Measurements from ENCODE around the gene XIRP1. TPM values are rescaled to one million over a fixed set of nuclear protein-coding genes. Genes with fewer than 3 reads are reported as not detected.

Gene XIRP1
- total RNA-seq, 4 donors from 2014 or later = 0.40 to 6.0 TPM; not detected in 2

DNA sequence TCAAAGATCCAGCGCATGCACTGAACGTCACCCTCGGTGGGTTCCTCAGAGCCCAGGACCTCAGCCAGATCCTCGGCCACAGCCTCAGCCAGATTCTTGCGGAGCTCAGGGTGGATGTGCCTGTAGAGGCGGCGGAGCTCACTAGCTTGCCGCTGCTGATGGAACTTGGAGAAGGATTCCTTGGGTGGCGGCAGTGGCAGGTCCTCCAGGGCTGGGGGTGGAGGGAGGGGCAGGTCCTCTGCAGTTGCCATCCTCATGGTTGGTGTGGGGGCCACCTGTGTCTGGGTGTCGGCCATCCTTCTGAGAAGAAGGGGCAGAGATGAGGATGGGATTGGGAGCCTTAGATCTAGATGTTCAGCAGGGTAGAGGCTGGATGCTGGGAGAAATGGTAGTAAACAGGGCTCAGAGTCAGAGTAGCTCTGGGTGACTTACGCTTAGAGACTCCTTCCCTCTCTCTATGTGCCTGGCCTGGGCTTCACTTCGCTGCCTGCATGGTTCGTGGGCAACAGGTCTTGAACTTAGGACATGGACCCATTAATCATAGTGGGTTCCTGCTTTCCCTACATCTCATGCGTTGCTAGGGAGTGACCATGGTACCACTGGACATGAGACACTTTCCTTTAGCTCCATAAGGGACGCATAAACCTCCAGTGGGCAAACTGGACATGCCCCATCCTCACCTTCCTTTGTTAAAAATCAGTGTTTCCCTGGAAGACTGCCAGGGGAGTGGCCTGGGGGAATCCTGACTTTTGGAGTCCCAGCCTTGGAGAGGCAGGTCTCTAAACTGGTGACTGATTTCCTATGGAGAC, 3.0 kb downstream of the XIRP1 start:
- no peak overlapping the region for H3K27ac ChIP-seq
- H3K4me1 ChIP-seq = no peaks in the 10 kb centered on the region
- in situ Hi-C loops (cut with MboI; ENCODE audit: low pct_ligation_motif_present in 1 of 4, low pct_unique_long_range_greater_than_20kb in 1 of 4, low sequenced_read_pairs in 3 of 4) = loop anchor here in 3 of 4 donors (5.0 to 25.0 kb wide), 3 partner anchors 98 to 198 kb away; partner anchors contain the start of genes SLC25A38 (in 3 of the 3) and CX3CR1 (in 1 of the 3)
- no peak overlapping the region for H3K4me3 ChIP-seq
- TF ChIP-seq POLR2A (IDR thresholded peaks at IDR 0.05) (no peak), EP300 (IDR thresholded peaks at IDR 0.05; ENCODE audit: low read depth) (no peak), CTCF (IDR thresholded peaks at IDR 0.05) (no peak), POLR2AphosphoS5 (IDR thresholded peaks at IDR 0.05) (no peak)
- DNase-seq = no peak
- 70% methylated on average over 11 of the region's 15 CpGs; no CpG with 5 or more reads in 1 of the 2 donors for WGBS, 2 donors (ENCODE audit: low coverage in 1 of 2)
- no peaks in the 10 kb centered on the region for H3K27me3 ChIP-seq
- intact Hi-C loops (cut with DNase I; ENCODE audit: low total_unique reads) = loop anchor here (5.0 kb wide), 1 partner anchor 82 kb away; the partner anchor contains the start of genes GORASP1 and TTC21A
- H3K36me3 ChIP-seq = no peaks in the 10 kb centered on the region
- no peaks in the 10 kb centered on the region for H3K9me3 ChIP-seq

DNA sequence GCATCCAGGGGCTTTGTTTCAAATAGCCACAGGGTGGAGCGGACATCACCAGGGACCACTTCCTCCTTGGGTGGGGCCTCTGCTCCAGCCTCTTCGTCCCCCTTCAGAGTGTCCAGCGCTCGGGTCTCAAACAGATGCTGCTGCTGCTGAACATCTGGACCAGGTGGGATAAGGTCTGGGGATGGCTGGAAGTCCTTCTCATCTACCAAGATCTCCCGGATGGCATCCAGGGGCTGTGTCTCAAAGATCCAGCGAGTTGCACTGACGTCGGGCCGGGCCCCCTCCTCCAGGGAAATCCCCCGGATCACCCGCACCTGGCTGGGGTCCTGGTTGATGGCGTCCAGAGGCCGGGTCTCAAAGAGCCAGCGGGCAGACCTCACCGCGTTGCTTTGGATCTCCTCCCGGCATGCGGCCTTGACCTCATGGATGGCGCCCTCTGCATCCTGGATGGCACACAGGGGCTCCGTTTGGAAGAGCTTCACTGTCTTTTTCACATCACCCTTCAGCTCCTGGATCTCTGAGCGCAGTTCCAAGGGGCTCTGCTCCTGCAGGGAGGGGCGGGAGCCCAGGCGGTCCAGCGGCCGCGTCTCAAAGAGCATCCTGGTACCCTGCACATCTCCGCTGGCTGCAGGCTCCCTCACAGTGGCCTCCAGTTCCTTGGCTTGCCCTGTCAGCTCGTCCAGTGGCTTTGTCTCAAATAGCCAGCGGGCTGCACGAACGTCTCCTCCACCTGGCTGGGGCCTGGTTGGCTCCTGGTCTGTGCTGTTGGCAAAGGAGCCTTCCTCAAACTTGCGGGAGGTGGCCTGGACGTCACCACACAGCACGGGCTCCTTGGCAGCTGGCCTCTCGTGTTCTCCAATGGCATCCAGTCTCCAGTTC, 3.9 kb downstream of the XIRP1 start:
- no peaks in the 10 kb centered on the region for H3K36me3 ChIP-seq
- intact Hi-C loops (cut with DNase I; ENCODE audit: low total_unique reads) = loop anchor here (5.0 kb wide), 1 partner anchor 81 kb away; the partner anchor contains the start of genes GORASP1 and TTC21A
- TF ChIP-seq POLR2A (IDR thresholded peaks at IDR 0.05) (no peak), CTCF (IDR thresholded peaks at IDR 0.05) (no peak), EP300 (IDR thresholded peaks at IDR 0.05; ENCODE audit: low read depth) (no peak), POLR2AphosphoS5 (IDR thresholded peaks at IDR 0.05) (no peak)
- no peak overlapping the region for H3K4me3 ChIP-seq
- in situ Hi-C loops (cut with MboI; ENCODE audit: low pct_ligation_motif_present in 1 of 4, low pct_unique_long_range_greater_than_20kb in 1 of 4, low sequenced_read_pairs in 3 of 4) = loop anchor here in 3 of 4 donors (5.0 to 25.0 kb wide), 3 partner anchors 99 to 199 kb away; partner anchors contain the start of genes SLC25A38 (in 3 of the 3) and CX3CR1 (in 1 of the 3)
- H3K4me1 ChIP-seq = no peaks in the 10 kb centered on the region
- DNase-seq = no peak
- H3K9me3 ChIP-seq = no peaks in the 10 kb centered on the region
- no peaks in the 10 kb centered on the region for H3K27me3 ChIP-seq
- no peak overlapping the region for H3K27ac ChIP-seq
- 88% methylated on average over 32 of the region's 35 CpGs; no CpG with 5 or more reads in 1 of the 2 donors for whole genome bisulfite sequencing, 2 donors (ENCODE audit: low coverage in 1 of 2)

GRCh38 chr3:39187372-39188155, 4.8 kb downstream of the XIRP1 start:
- WGBS, 2 donors (ENCODE audit: low coverage in 1 of 2) = 91% methylated on average over 23 of the region's 23 CpGs; no CpG with 5 or more reads in 1 of the 2 donors
- Histone ChIP-seq H3K4me1 (no peaks in the 10 kb centered on the region), H3K36me3 (no peaks in the 10 kb centered on the region), H3K4me3 (no peak overlapping the region), H3K9me3 (no peaks in the 10 kb centered on the region), H3K27ac (no peak overlapping the region), H3K27me3 (no peaks in the 10 kb centered on the region)
- intact Hi-C loops (cut with DNase I; ENCODE audit: low total_unique reads) (loop anchor here (5.0 kb wide), 1 partner anchor 80 kb away; the partner anchor contains the start of genes GORASP1 and TTC21A), in situ Hi-C loops (cut with MboI; ENCODE audit: low pct_ligation_motif_present in 1 of 4, low pct_unique_long_range_greater_than_20kb in 1 of 4, low sequenced_read_pairs in 3 of 4) (loop anchor here in 3 of 4 donors (5.0 to 25.0 kb wide), 3 partner anchors 100 to 200 kb away; partner anchors contain the start of genes SLC25A38 (in 3 of the 3) and CX3CR1 (in 1 of the 3))
- no peak for DNase-seq
- no peak for TF ChIP-seq EP300 (IDR thresholded peaks at IDR 0.05; ENCODE audit: low read depth)
- TF ChIP-seq POLR2A (IDR thresholded peaks at IDR 0.05) = no peak
- TF ChIP-seq CTCF (IDR thresholded peaks at IDR 0.05) = no peak
- TF ChIP-seq POLR2AphosphoS5 (IDR thresholded peaks at IDR 0.05) = no peak
